DND-41 (cell line): ENCODE data around the gene DAG1.

Source experiments
- ATAC-seq: fragments of 200-7000 bp; cut with Tn5 transposase; 3 replicates; pipeline ENCODE4 v1.9.1; 2021; ENCODE audit warnings: low read depth; ENCODE audit not compliant: insufficient read depth
- DNase-seq: peaks from one replicate; pipeline ENCODE4 v3.0.0-alpha.2; 2020
- H2AFZ ChIP-seq: 2 replicates; pipeline ENCODE4 v1.6.0; 2012; ENCODE audit warnings: low read depth, low read length
- H3K27ac ChIP-seq: 2 replicates; pipeline ENCODE4 v1.5.1; 2012; ENCODE audit warnings: low read length, inconsistent platforms
- H3K27me3 ChIP-seq: fragments of 200-600 bp; sonication (generic); 2 replicates; pipeline ENCODE4 v1.6.0; 2012; ENCODE audit warnings: low read length, mild to moderate bottlenecking, inconsistent platforms; ENCODE audit not compliant: insufficient read depth, poor library complexity
- H3K36me3 ChIP-seq: 2 replicates; pipeline ENCODE4 v1.5.1; 2012; ENCODE audit warnings: low read length, inconsistent platforms; ENCODE audit not compliant: insufficient read depth
- H3K4me1 ChIP-seq: 2 replicates; pipeline ENCODE4 v1.5.1; 2012; ENCODE audit warnings: mild to moderate bottlenecking, low read length; ENCODE audit not compliant: insufficient read depth
- H3K4me2 ChIP-seq: 2 replicates; pipeline ENCODE4 v1.6.0; 2012; ENCODE audit warnings: mild to moderate bottlenecking, moderate library complexity, low read length, inconsistent platforms; ENCODE audit not compliant: insufficient read depth
- H3K4me3 ChIP-seq, 2 experiments: fragments of 200-600 bp in 1 of 2; shearing (Covaris generic) in 1 of 2; 2 replicates each; pipeline ENCODE4 v1.5.1; 2012 to 2016; ENCODE audit warnings: inconsistent platforms in 2 of 2, low read length in 2 of 2, mild to moderate bottlenecking in 2 of 2, low read depth in 1 of 2, moderate library complexity in 1 of 2
- H3K79me2 ChIP-seq: 2 replicates; pipeline ENCODE4 v1.6.0; 2012; ENCODE audit warnings: low read length, inconsistent platforms; ENCODE audit not compliant: insufficient read depth
- H3K9ac ChIP-seq: 2 replicates; pipeline ENCODE4 v1.6.0; 2012; ENCODE audit warnings: low read depth, mild to moderate bottlenecking, inconsistent platforms, low read length, moderate library complexity
- H3K9me3 ChIP-seq: 2 replicates; pipeline ENCODE4 v1.5.1; 2012; ENCODE audit warnings: low read length, moderate library complexity, mild to moderate bottlenecking, inconsistent platforms; ENCODE audit not compliant: insufficient read depth, severe bottlenecking
- H4K20me1 ChIP-seq: 2 replicates; pipeline ENCODE4 v1.6.0; 2012; ENCODE audit warnings: low read length; ENCODE audit not compliant: insufficient read depth
- EZH2 ChIP-seq: IDR thresholded peaks from 3 replicates; pipeline ENCODE4 v1.6.1; 2012; ENCODE audit warnings: borderline replicate concordance, low read depth, mild to moderate bottlenecking, moderate library complexity, low read length, inconsistent platforms; ENCODE audit not compliant: severe bottlenecking
- TF ChIP-seq, protein P1 (sequence below): IDR thresholded peaks from 2 replicates; pipeline ENCODE4 v1.5.1; 2012; ENCODE audit warnings: borderline replicate concordance, low read length, moderate library complexity, mild to moderate bottlenecking; ENCODE audit not compliant: poor library complexity, severe bottlenecking; ENCODE audit errors: extremely low read depth

DAG1 gene

GRCh38 chr3:49553324-49553691 lies 83.2 kb downstream of the DAG1 start:
- 0 out of 2 replicates have a peak, but pooled peaks cover 2% of the 10 kb centered on the region for H3K79me2 ChIP-seq
- H3K9me3 ChIP-seq = no peaks in the 10 kb centered on the region
- H4K20me1 ChIP-seq = 0 out of 2 replicates have a peak, but pooled peaks cover 5% of the 10 kb centered on the region
- no peak for DNase-seq
- H3K27ac ChIP-seq = peak overlapping the region; percentile 75; the same call in 1 of the 2 replicates
- H3K27me3 ChIP-seq = no peaks in the 10 kb centered on the region
- H3K9ac ChIP-seq = peak overlapping the region; percentile 62
- ATAC-seq = no peak
- H3K4me3 ChIP-seq = peak overlapping the region; percentile 34 to 62; a peak in 3 of 4 replicates
- H3K4me1 ChIP-seq = peaks cover 24% of the 10 kb centered on the region
- H3K36me3 ChIP-seq = no peaks in the 10 kb centered on the region
- peak overlapping the region; percentile 76 for H3K4me2 ChIP-seq
- H2AFZ ChIP-seq = peak overlapping the region; percentile 91; the same call in 1 of the 2 replicates
- TF ChIP-seq, protein P1, sequence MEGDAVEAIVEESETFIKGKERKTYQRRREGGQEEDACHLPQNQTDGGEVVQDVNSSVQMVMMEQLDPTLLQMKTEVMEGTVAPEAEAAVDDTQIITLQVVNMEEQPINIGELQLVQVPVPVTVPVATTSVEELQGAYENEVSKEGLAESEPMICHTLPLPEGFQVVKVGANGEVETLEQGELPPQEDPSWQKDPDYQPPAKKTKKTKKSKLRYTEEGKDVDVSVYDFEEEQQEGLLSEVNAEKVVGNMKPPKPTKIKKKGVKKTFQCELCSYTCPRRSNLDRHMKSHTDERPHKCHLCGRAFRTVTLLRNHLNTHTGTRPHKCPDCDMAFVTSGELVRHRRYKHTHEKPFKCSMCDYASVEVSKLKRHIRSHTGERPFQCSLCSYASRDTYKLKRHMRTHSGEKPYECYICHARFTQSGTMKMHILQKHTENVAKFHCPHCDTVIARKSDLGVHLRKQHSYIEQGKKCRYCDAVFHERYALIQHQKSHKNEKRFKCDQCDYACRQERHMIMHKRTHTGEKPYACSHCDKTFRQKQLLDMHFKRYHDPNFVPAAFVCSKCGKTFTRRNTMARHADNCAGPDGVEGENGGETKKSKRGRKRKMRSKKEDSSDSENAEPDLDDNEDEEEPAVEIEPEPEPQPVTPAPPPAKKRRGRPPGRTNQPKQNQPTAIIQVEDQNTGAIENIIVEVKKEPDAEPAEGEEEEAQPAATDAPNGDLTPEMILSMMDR = no peak
- no peak for TF ChIP-seq EZH2

DNA sequence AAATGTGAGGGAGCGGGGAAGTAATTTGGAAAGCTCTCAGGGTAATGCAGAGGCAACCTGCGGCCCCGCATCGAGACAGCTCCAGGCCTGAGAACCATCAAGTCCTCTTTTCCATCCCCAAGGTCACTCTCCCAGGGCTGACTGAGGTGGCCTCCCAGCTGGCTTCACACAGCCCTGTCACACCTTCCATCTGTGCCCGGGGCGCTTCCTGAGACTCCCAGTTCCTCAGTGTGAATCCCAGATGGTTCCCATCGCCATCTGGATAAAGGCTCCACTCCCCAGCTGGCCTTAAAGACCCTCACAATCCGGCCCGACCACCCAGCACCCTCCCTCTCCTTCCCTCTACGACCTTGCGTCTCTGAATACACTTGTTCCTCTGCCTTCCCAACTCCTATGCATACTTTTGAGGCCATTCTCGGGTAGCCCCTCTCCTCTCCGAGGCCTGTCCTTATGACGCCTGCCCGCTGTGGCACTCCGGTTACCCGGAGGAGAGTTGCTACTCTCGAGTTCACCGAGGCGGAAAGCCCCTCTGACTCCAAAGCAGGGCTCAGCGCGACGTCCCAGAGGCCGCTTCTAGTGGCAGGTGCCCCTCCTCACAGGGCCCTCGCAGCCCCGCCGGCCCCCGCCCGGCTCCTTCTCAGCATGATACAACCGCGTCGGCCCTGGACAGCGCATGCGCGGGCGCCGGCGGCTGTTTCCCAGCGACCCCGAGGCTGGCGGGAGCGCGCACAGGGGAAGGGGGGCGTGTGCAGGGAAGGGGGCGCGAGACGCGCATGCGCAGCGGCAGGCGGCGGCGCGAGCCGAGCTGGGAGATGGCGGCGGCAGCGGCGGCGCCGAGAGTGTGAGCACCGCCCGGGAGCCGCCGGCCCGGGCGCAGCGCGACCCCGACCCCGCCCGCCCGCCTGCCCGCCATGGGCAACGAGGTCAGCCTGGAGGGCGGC lies 83.9 kb downstream of the DAG1 start, which contains the start of gene BSN:
BSN (plus strand) TSS at position 786 of the 941 bp plus-strand sequence; CDS start at position 912, 126 bp downstream.
- ATAC-seq = peak; percentile 90
- no peaks in the 10 kb centered on the region for H3K9me3 ChIP-seq
- no peak for TF ChIP-seq EZH2
- TF ChIP-seq, protein P1 = no peak

DNA sequence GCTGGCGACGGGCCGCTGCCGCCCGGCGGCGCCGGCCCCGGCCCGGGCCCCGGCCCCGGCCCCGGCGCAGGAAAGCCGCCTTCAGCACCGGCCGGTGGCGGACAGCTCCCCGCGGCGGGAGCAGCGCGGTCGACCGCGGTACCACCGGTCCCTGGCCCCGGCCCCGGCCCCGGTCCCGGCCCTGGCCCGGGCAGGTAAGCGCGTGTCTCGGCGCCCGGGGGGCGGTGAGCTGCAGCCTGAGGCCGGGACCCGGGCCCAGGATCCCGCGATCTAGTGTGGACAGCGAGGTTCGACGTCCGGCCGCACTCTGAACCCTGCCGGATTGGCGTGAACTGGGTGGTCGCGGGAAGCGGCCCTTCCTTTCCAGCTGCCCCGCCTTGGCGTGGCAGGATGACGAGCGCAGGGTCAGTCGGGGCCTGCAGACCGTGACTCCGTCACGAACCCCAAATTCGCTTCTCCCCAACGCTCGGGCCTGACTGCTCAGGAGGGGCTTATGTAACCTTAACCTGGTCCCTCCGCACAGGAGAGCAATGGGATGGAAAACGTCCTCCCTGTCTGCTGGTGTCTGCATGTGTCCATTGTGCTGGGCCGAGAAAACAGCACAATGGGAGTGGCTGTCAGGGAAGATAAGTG lies 84.7 kb downstream of the DAG1 start:
- no peaks in the 10 kb centered on the region for H3K27me3 ChIP-seq
- 0 out of 2 replicates have a peak, but pooled peaks cover 2% of the 10 kb centered on the region for H3K79me2 ChIP-seq
- H3K9me3 ChIP-seq = no peaks in the 10 kb centered on the region
- H3K27ac ChIP-seq = no peak overlapping the region
- H3K4me1 ChIP-seq = peaks cover 30% of the 10 kb centered on the region
- H2AFZ ChIP-seq = no peak overlapping the region; the same call in 1 of the 2 replicates
- TF ChIP-seq, protein P1 = no peak
- TF ChIP-seq EZH2 = no peak
- H3K4me2 ChIP-seq = peak overlapping the region; percentile 76
- H4K20me1 ChIP-seq = 0 out of 2 replicates have a peak, but pooled peaks cover 5% of the 10 kb centered on the region
- H3K4me3 ChIP-seq = peak overlapping the region; percentile 15 to 62; a peak in 3 of 4 replicates
- no peaks in the 10 kb centered on the region for H3K36me3 ChIP-seq
- peak overlapping the region; percentile 38; the same call in 1 of the 2 replicates for H3K9ac ChIP-seq
- peak; percentile 64 for ATAC-seq
- no peak for DNase-seq

More for the DNA sequence above, 83.9 kb downstream of the DAG1 start, which contains the start of gene BSN:
- H3K36me3 ChIP-seq = no peaks in the 10 kb centered on the region
- peak within 1 kb of the TSS; percentile 62 for H3K9ac ChIP-seq
- H4K20me1 ChIP-seq = 0 out of 2 replicates have a peak, but pooled peaks cover 5% of the 10 kb centered on the region
- H2AFZ ChIP-seq = peak within 1 kb of the TSS; percentile 91
- peak; percentile 95 for DNase-seq
- peak within 1 kb of the TSS; percentile 76 for H3K4me2 ChIP-seq
- peaks cover 24% of the 10 kb centered on the region for H3K4me1 ChIP-seq
- peak within 1 kb of the TSS; percentile 75 for H3K27ac ChIP-seq
- peak within 1 kb of the TSS; percentile 34 to 62 for H3K4me3 ChIP-seq
- H3K27me3 ChIP-seq = no peaks in the 10 kb centered on the region
- 0 out of 2 replicates have a peak, but pooled peaks cover 2% of the 10 kb centered on the region for H3K79me2 ChIP-seq
